Small intestine (tissue), 7 donors: ENCODE results near the gene CD69. TPM values are rescaled to one million over a fixed set of nuclear protein-coding genes. Genes with fewer than 3 reads are reported as not detected.

Experiments used
- DNase-seq, 2 donors: peaks; one replicate each; pipeline versions ENCODE4 v3.0.0 to v3.0.0-alpha.2; 2013
- FAIRE-seq: peaks from 2 replicates; lab custom pipeline; 2012; peaks lifted over from hg19 to GRCh38; lab: Jason Lieb, UNC
- H3K27ac ChIP-seq, 3 donors: one replicate each; pipeline ENCODE4 v1.5.1; 2013; ENCODE audit warnings: low read length in 2 of 3, mild to moderate bottlenecking in 2 of 3, control low read depth in 1 of 3, inconsistent platforms in 1 of 3, low read depth in 1 of 3, moderate library complexity in 1 of 3
- H3K27me3 ChIP-seq, 3 donors: one replicate each; pipeline ENCODE4 v1.6.1; 2013; ENCODE audit warnings: low read length in 3 of 3, inconsistent platforms in 1 of 3; ENCODE audit not compliant: control insufficient read depth in 3 of 3, insufficient read depth in 3 of 3
- H3K36me3 ChIP-seq, 3 donors: one replicate each; pipeline ENCODE4 v1.6.1; 2013; ENCODE audit warnings: low read length in 3 of 3, inconsistent platforms in 1 of 3, low read depth in 1 of 3, mild to moderate bottlenecking in 1 of 3, moderate library complexity in 1 of 3; ENCODE audit not compliant: control insufficient read depth in 3 of 3, insufficient read depth in 2 of 3
- H3K4me1 ChIP-seq, 3 donors: one replicate each; pipeline ENCODE4 v1.6.1; 2013; ENCODE audit warnings: low read length in 2 of 3, inconsistent platforms in 1 of 3, low read depth in 1 of 3, mild to moderate bottlenecking in 1 of 3, moderate library complexity in 1 of 3; ENCODE audit not compliant: control insufficient read depth in 3 of 3, insufficient read depth in 2 of 3
- H3K4me3 ChIP-seq, 3 donors: one replicate each; pipeline ENCODE4 v1.5.1; 2013; ENCODE audit warnings: low read length in 3 of 3, control low read depth in 1 of 3, inconsistent platforms in 1 of 3, low read depth in 1 of 3, mild to moderate bottlenecking in 1 of 3, moderate library complexity in 1 of 3
- H3K9me3 ChIP-seq, 2 donors: one replicate each; pipeline ENCODE4 v1.6.1; 2013; ENCODE audit warnings: low read depth in 1 of 2, low read length in 1 of 2; ENCODE audit not compliant: control insufficient read depth in 2 of 2, insufficient read depth in 1 of 2
- WGBS, 3 donors: extraction: QIAGEN DNeasy Blood & Tissue Kit; methylation state at CpG; one replicate each; pipeline ENCODE4 v1.1.7; 2013; 5-methylcytosine and 5-hydroxymethylcytosine counted together
- polyA plus RNA-seq, 4 donors: library from polyadenylated mRNA; stranded (reverse) in 3 of 4; unstranded in 1 of 4; fragments of 200-250 nt in 3 of 4; fragments of 120-200 nt in 1 of 4; gene quantifications; one replicate each; pipeline versions ENCODE4 v1.2.1 to v1.2.3, GENCODE V29; 2013
- donor health status: healthy with polysubstance abuse.
- donor health status: control.
- donor health status: control.
- donor health status: Bipolar disorder and iron deficiency.
- donor health status: healthy.

Gene CD69
- polyA plus RNA-seq, 4 donors: 1.8 to 7.1 (median 5.1) TPM

GRCh38 chr12:9786726-9787717, 26.3 kb upstream of the CD69 start:
- FAIRE-seq: no peak
- no peaks in the 10 kb centered on the region for H3K9me3 ChIP-seq
- WGBS, 3 donors: 70 to 82% (median 75%) methylated on average over 6 of the region's 6 CpGs

GRCh38 chr12:9784816-9785215, 24.1 kb upstream of the CD69 start:
- no peak for DNase-seq
- no peaks in the 10 kb centered on the region for H3K4me1 ChIP-seq
- WGBS, 3 donors: 59 to 83% (median 60%) methylated on average over 3 of the region's 3 CpGs
- no peaks in the 10 kb centered on the region for H3K9me3 ChIP-seq
- FAIRE-seq: no peak
- no peak overlapping the region for H3K4me3 ChIP-seq
- H3K27ac ChIP-seq: no peak overlapping the region
- no peaks in the 10 kb centered on the region for H3K27me3 ChIP-seq
- no peaks in the 10 kb centered on the region for H3K36me3 ChIP-seq

More at GRCh38 chr12:9786726-9787717, 26.3 kb upstream of the CD69 start:
- DNase-seq: no peak
- Histone ChIP-seq H3K4me3 (no peak overlapping the region), H3K4me1 (no peaks in the 10 kb centered on the region), H3K36me3 (no peaks in the 10 kb centered on the region), H3K27me3 (no peaks in the 10 kb centered on the region), H3K27ac (no peak overlapping the region)

GRCh38 chr12:9784326-9784725, 23.6 kb upstream of the CD69 start:
- H3K27ac ChIP-seq: no peak overlapping the region
- H3K36me3 ChIP-seq: no peaks in the 10 kb centered on the region
- FAIRE-seq (no peak), DNase-seq (no peak)
- no peak overlapping the region for H3K4me3 ChIP-seq
- H3K9me3 ChIP-seq: no peaks in the 10 kb centered on the region
- no peaks in the 10 kb centered on the region for H3K27me3 ChIP-seq
- no peaks in the 10 kb centered on the region for H3K4me1 ChIP-seq
- 94 to 97% (median 96%) methylated on average over 2 of the region's 2 CpGs for WGBS, 3 donors

- H3K4me3 ChIP-seq: no peak overlapping the region
- no peaks in the 10 kb centered on the region for H3K27me3 ChIP-seq
- H3K9me3 ChIP-seq: no peaks in the 10 kb centered on the region
- no peaks in the 10 kb centered on the region for H3K4me1 ChIP-seq
- WGBS, 3 donors: 72 to 77% (median 76%) methylated on average over 7 of the region's 7 CpGs
- DNase-seq (no peak), FAIRE-seq (no peak)
- no peaks in the 10 kb centered on the region for H3K36me3 ChIP-seq
- no peak overlapping the region for H3K27ac ChIP-seq
These were observed 22.1 kb upstream of the CD69 start for GRCh38 chr12:9782547-9783382.

GRCh38 chr12:9781360-9781759, 20.7 kb upstream of the CD69 start:
- Histone ChIP-seq H3K9me3 (no peaks in the 10 kb centered on the region), H3K36me3 (no peaks in the 10 kb centered on the region), H3K4me3 (no peak overlapping the region), H3K27ac (no peak overlapping the region), H3K4me1 (no peaks in the 10 kb centered on the region), H3K27me3 (no peaks in the 10 kb centered on the region)
- WGBS, 3 donors: 76 to 82% (median 79%) methylated on average over 2 of the region's 2 CpGs
- no peak for DNase-seq
- no peak for FAIRE-seq

- Histone ChIP-seq H3K4me1 (peaks cover 0 to 6% (median 2%) of the 10 kb centered on the region in 3 donors), H3K4me3 (no peak overlapping the region), H3K27me3 (no peaks in the 10 kb centered on the region), H3K9me3 (no peaks in the 10 kb centered on the region), H3K36me3 (no peaks in the 10 kb centered on the region), H3K27ac (no peak overlapping the region)
- WGBS, 3 donors: 48 to 67% (median 53%) methylated on average over 4 of the region's 4 CpGs
- DNase-seq (no peak), FAIRE-seq (no peak)
These were observed 18.5 kb upstream of the CD69 start for GRCh38 chr12:9779209-9779608.

- 63 to 83% (median 66%) methylated on average over 3 of the region's 3 CpGs for WGBS, 3 donors
- no peak for DNase-seq
- peaks cover 0 to 7% (median 2%) of the 10 kb centered on the region in 3 donors for H3K4me1 ChIP-seq
- no peak overlapping the region for H3K27ac ChIP-seq
- no peaks in the 10 kb centered on the region for H3K27me3 ChIP-seq
- no peaks in the 10 kb centered on the region for H3K36me3 ChIP-seq
- FAIRE-seq: no peak
- H3K4me3 ChIP-seq: no peak overlapping the region
- H3K9me3 ChIP-seq: no peaks in the 10 kb centered on the region
These were observed 16.1 kb upstream of the CD69 start for GRCh38 chr12:9776781-9777180.

GRCh38 chr12:9773216-9773877, 12.6 kb upstream of the CD69 start:
- H3K9me3 ChIP-seq: no peaks in the 10 kb centered on the region
- H3K36me3 ChIP-seq: no peaks in the 10 kb centered on the region
- FAIRE-seq (no peak), DNase-seq (peak in 1 of 2 donors; percentile 27)
- no peaks in the 10 kb centered on the region for H3K27me3 ChIP-seq
- H3K27ac ChIP-seq: peak overlapping the region in 1 of 3 donors; percentile 20
- H3K4me3 ChIP-seq: no peak overlapping the region
- peaks cover 0 to 7% (median 2%) of the 10 kb centered on the region in 3 donors for H3K4me1 ChIP-seq
- 67 to 69% (median 68%) methylated on average over 2 of the region's 2 CpGs for WGBS, 3 donors
